GM10248 (cell line): ENCODE results near the gene ARHGEF25.

Source experiments
- CTCF ChIA-PET: fragments of 300-600 bp; sonication (Branson Sonifier 250); formaldehyde crosslinking; extraction: SDS; loops from one replicate; lab custom pipeline; 2021; ENCODE audit warnings: antibody characterized with exemption; lab: Yijun Ruan, JAX
- POLR2A ChIA-PET: fragments of 350-650 bp; sonication (Branson Sonifier 250); formaldehyde crosslinking; extraction: SDS; loops from one replicate; lab custom pipeline; 2020; ENCODE audit warnings: antibody characterized with exemption; lab: Yijun Ruan, JAX
- DNase-seq: peaks from one replicate; pipeline ENCODE4 v3.0.0; 2012; ENCODE audit errors: extremely low spot score
- TF ChIP-seq, protein P1 (sequence below): IDR thresholded peaks from 2 replicates; pipeline ENCODE4 v1.5.1; 2012; ENCODE audit warnings: mild to moderate bottlenecking, low read depth; ENCODE audit errors: extremely low read depth, missing control alignments, control extremely low read depth

The ARHGEF25 gene

DNA sequence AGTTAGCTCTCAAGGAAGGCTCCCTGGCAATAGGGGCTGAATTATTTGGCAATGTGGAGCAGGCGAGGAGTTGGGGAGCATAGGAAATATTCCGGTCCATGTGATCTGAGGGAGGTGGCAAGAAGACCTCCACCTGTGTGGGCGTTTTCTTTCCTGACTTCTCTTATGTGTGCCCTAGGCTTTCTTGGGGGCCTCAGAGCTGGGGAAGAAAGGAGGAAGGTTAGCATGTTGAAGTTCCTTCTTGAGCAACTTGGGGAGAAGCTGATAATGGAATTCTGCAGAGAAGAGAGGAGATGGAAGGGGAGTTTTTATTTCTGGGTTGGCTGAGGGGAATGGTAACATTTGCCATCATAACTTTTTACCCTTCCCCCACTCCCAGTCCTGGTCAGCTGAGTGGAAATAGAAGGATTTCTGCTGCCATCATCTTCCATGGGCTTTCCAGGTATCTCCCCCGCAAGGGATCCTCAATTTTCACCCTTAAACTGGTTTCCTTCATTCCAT, 5.4 kb upstream of the ARHGEF25 start:
- CTCF ChIA-PET = interaction anchor here (1.0 to 6.0 kb wide), 5 partner anchors 8 to 27 kb away, joined by 3 to 45 read pairs (median 6); partner anchors contain the start of gene B4GALNT1
- POLR2A ChIA-PET = interaction anchor here (0.6 kb wide), 1 partner anchor 25 kb away, joined by 3 read pairs; no protein-coding TSS in a partner anchor

DNA sequence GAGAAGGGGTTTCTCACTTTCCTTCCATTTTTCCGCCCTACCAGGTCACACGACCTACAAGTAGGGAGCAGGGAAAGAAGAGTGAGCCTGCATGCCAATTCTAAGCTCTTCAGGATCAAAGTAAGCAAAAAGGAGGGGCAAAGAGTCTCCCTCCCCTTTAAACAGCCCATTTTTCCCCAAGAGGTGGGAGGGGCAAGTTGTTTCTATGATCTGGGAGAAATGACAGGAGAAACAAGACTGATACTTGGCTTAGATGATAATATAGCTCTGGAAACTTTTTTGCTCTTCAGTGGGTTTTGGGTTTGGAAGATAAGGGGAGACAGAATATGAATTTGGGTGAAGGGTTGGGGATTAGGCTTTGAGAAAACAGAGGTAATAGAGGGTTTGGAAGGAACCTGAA, 4.8 kb upstream of the ARHGEF25 start:
- ChIA-PET CTCF (interaction anchor here (1.0 to 6.0 kb wide), 6 partner anchors 8 to 26 kb away, joined by 3 to 45 read pairs (median 6); partner anchors contain the start of gene B4GALNT1), POLR2A (interaction anchor here (0.6 kb wide), 1 partner anchor 26 kb away, joined by 3 read pairs; no protein-coding TSS in a partner anchor)
- TF ChIP-seq, protein P1, sequence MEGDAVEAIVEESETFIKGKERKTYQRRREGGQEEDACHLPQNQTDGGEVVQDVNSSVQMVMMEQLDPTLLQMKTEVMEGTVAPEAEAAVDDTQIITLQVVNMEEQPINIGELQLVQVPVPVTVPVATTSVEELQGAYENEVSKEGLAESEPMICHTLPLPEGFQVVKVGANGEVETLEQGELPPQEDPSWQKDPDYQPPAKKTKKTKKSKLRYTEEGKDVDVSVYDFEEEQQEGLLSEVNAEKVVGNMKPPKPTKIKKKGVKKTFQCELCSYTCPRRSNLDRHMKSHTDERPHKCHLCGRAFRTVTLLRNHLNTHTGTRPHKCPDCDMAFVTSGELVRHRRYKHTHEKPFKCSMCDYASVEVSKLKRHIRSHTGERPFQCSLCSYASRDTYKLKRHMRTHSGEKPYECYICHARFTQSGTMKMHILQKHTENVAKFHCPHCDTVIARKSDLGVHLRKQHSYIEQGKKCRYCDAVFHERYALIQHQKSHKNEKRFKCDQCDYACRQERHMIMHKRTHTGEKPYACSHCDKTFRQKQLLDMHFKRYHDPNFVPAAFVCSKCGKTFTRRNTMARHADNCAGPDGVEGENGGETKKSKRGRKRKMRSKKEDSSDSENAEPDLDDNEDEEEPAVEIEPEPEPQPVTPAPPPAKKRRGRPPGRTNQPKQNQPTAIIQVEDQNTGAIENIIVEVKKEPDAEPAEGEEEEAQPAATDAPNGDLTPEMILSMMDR = no peak

More for the DNA sequence above, 5.4 kb upstream of the ARHGEF25 start:
- TF ChIP-seq, protein P1 = no peak
- no peak for DNase-seq

DNA sequence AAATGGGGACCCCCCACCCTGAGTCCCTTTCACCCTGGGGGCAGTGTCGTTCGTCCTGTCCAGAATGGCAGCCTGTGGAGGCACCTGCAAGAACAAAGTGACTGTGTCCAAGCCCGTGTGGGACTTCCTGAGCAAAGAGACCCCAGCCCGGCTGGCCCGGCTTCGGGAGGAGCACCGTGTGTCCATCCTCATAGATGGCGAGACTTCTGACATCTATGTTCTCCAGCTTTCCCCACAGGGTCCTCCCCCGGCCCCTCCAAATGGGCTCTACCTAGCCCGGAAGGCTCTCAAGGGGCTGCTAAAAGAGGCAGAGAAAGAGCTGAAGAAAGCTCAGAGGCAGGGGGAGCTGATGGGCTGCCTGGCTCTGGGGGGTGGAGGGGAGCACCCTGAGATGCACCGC, 4.4 kb upstream of the ARHGEF25 start:
- CTCF ChIA-PET = interaction anchor here (0.8 to 6.0 kb wide), 5 partner anchors 13 to 26 kb away, joined by 3 to 45 read pairs (median 7); partner anchors contain the start of gene B4GALNT1
- DNase-seq = no peak
- POLR2A ChIA-PET = no interaction called here
- TF ChIP-seq, protein P1 = no peak

More for the DNA sequence above, 4.8 kb upstream of the ARHGEF25 start:
- no peak for DNase-seq

DNA sequence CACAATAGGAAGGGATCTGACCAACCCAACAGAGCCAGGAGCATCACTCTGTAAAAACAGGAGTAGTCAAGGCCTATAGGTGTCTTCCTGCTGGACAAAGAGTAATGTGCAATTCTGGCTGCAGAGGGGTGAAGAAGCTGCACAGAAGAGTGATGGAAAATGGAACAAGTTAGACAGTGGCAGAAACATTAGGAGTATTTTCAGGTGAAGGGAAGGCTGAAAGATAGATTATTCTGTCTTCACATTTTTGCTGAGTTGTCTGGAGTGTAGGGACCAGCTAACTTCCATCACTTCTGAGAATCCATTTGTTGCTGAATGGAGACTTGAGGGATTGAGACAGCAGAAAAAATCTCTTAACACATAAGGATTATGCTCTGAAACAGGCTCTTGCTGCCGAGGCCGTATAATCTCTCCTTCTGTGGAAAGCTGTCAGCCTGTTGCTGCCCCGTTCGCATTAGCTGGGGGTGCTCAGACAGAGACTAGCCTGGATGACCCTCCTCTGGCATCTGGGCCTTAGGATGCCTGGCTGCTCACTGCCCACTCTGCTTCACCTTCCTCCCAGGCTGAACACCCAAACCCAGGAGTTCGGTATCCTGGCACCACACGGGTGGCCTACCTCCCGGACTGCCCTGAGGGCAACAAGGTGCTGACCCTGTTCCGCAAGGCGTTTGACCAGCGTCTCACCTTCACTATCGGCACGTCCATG, 3.1 kb upstream of the ARHGEF25 start:
- POLR2A ChIA-PET = no interaction called here
- DNase-seq = no peak
- TF ChIP-seq, protein P1 = no peak
- CTCF ChIA-PET = interaction anchor here (1.2 to 6.0 kb wide), 4 partner anchors 12 to 32 kb away, joined by 3 to 45 read pairs (median 14); no protein-coding TSS in a partner anchor

DNA sequence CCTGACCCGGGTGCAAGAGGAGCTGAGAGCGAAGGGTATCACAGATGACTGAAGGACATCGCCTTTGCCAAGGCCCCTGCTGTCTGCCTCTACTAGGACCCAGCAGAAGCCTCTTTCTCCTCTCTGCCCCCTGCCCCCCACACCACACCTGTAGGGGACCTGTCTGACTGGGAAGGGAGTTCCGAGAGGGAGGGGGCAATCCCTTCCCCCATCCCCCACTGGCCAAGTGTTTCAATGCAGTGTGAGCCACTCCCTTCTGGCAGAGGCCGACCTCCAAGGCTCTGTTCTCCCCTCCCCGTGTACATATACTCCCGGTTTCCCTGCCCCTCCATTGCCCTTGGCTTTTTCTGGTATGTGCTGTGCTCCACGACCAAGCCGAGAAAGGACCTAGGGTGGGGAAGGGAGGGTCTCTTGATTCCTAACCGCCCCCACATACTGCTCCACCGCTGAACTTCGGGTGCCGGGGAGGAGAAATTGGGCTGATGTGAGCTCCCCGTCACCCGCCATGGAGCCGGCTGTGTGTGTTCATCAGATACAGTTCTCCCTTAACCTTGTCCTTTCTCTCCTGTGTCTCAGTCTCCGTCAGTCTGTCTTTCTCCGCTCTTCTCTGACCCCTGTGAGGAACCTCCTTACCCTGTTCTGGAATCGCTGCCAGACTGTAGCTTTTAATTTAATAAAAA, 2.0 kb upstream of the ARHGEF25 start:
- POLR2A ChIA-PET = no interaction called here
- CTCF ChIA-PET = interaction anchor here (1.0 to 6.0 kb wide), 4 partner anchors 10 to 378 kb away, joined by 3 to 45 read pairs (median 12); no protein-coding TSS in a partner anchor
- TF ChIP-seq, protein P1 = no peak
- DNase-seq = no peak
